Stimulated activated CD8-positive, alpha-beta memory T cell treated with anti-CD3 and anti-CD28 coated beads, Interleukin-7, amount 100 ng/mL, for 1 hour (primary cell): Measurements from ENCODE around the gene ABCB11.
"Not testable (repeated sequence)": the region's sequence is repeated elsewhere in the genome, so short reads cannot be mapped to it uniquely, and the experiment has no call there.

Experiments used
- DNase-seq, 2 donors: peaks; one replicate each; pipeline ENCODE4 v3.0.0-alpha.2; 2020; ENCODE audit warnings: low read depth in 2 of 2

Gene ABCB11

GRCh38 chr2:169031202-169031601 is at the start of gene ABCB11:
Gene ABCB11 (minus strand): TSS chr2:169031324. CDS start chr2:169018125, 13,199 bp downstream.
- no peak for DNase-seq

GRCh38 chr2:169080250-169081069 is 49.3 kb upstream of the ABCB11 start:
- no peak for DNase-seq

- DNase-seq = no peak
Measured at GRCh38 chr2:169077674-169078240, 46.6 kb upstream of the ABCB11 start.

GRCh38 chr2:169073963-169074751 is 43.0 kb upstream of the ABCB11 start:
- no peak for DNase-seq

GRCh38 chr2:169073211-169073962 is 42.3 kb upstream of the ABCB11 start:
- no peak for DNase-seq

GRCh38 chr2:169072163-169072925 is 41.2 kb upstream of the ABCB11 start:
- DNase-seq = no peak

- no peak for DNase-seq
Measured at GRCh38 chr2:169071455-169071854, 40.3 kb upstream of the ABCB11 start.

GRCh38 chr2:169069833-169070232 is 38.7 kb upstream of the ABCB11 start:
- DNase-seq = no peak

GRCh38 chr2:169069341-169069740 is 38.2 kb upstream of the ABCB11 start, which contains the start of gene DHRS9:
Gene DHRS9 (plus strand): TSS chr2:169069563. CDS start chr2:169081582, 12,019 bp downstream.
- DNase-seq = no peak

- DNase-seq = no peak
Measured at GRCh38 chr2:169066897-169067296, 35.8 kb upstream of the ABCB11 start.

- DNase-seq = no peak
Measured at GRCh38 chr2:169065864-169066517, 34.9 kb upstream of the ABCB11 start.

GRCh38 chr2:169065422-169065821 is 34.3 kb upstream of the ABCB11 start:
- DNase-seq = no peak

- not testable (repeated sequence) for DNase-seq
Measured at GRCh38 chr2:169064199-169064598, 33.1 kb upstream of the ABCB11 start.

GRCh38 chr2:169054575-169054974 is 23.5 kb upstream of the ABCB11 start:
- not testable (repeated sequence) for DNase-seq

- DNase-seq = no peak
Measured at GRCh38 chr2:169050476-169051240, 19.5 kb upstream of the ABCB11 start.

GRCh38 chr2:169049142-169049541 is 18.0 kb upstream of the ABCB11 start:
- no peak for DNase-seq

GRCh38 chr2:169047256-169048250 is 16.4 kb upstream of the ABCB11 start:
- DNase-seq = no peak

- DNase-seq = no peak
Measured at GRCh38 chr2:169046440-169047151, 15.5 kb upstream of the ABCB11 start.
